M059J (cell line): ENCODE results near the gene TMEM178B. TPM values are rescaled to one million over a fixed set of nuclear protein-coding genes. Genes with fewer than 3 reads are reported as not detected.
"Not testable (repeated sequence)": the region's sequence is repeated elsewhere in the genome, so short reads cannot be mapped to it uniquely, and the experiment has no call there.

Source experiments
- DNase-seq: peaks from one replicate; pipeline ENCODE4 v3.0.0-alpha.2; 2012; ENCODE audit warnings: low read depth
- total RNA-seq: library from RNA; depleted of rRNA; stranded (reverse); fragments of >200 nt; shearing (Covaris generic); gene quantifications from 2 replicates; pipeline ENCODE4 v1.2.3, GENCODE V29; 2014

Gene TMEM178B
- total RNA-seq, 1 experiment from 2014 or later = 1.6 TPM

DNA sequence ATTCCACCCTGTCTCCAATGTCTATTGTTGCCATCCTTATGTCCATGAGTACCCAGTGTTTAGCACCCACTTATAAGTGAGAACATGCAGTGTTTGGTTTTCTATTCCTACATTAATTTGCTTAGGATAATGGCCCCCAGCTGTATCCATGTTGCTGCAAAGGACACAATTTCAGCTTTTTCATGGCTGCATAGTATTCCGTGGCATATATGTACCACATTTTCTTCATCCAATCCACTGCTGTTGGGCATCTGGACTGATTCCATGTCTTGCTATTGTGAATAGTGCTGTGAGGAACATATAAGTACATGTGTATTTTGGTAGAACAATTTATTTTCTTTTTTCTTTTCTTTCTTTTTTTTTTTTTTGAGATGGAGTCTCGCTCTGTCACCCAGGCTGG lies 68.2 kb downstream of the TMEM178B start:
- DNase-seq = no peak

DNA sequence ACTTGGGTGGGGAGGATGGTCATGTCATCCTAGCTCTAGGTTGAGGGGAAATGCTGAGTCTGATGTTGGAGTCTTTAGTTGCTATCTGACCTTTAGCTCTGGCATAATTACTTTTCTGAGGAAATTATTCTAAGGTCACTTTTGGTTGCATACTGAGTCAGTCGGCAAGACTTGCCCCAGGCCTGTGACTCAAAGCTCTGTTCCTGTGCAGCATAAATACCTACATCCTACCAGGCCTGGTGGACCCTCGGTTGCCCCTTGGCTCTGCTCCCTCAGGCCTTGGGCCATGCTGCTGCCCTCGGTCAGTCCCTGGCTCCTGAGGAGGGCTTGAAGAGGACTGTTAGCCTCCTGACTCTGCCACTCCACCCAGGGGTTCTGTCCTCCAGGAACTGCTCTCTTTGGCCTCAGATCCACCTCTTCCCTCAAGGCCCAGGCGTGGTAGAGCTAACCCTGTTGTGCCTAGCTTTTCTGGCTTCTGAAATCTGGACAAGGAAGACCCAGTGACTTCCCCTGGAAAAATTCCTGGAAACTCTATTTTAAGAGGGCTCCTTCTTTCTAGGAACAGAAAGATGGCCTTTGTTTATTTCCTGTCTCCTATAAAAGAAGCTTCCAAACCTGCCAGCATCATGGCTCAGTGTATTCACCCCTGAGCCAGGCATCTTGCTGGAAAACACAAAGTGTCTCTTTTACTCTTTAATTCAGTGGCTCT lies 71.2 kb downstream of the TMEM178B start:
- DNase-seq = peak; percentile 95

DNA sequence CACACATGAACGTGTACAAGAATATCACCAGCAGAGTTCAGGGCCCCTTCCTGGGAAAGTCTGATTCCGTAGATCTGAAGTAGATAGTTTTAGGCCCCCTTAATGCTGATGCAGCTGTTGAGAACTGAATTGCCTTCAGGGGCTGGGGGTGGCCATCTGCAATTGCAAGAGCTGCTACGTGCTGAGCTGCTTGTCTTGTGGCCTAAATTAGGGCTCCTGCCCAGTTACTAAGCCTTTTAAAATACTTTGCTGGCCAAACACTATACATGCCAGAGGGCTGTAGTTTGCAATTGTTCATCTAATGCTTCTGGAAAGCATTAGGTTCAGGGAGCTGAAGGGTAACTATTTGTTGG lies 71.7 kb downstream of the TMEM178B start:
- peak; percentile 73 for DNase-seq

DNA sequence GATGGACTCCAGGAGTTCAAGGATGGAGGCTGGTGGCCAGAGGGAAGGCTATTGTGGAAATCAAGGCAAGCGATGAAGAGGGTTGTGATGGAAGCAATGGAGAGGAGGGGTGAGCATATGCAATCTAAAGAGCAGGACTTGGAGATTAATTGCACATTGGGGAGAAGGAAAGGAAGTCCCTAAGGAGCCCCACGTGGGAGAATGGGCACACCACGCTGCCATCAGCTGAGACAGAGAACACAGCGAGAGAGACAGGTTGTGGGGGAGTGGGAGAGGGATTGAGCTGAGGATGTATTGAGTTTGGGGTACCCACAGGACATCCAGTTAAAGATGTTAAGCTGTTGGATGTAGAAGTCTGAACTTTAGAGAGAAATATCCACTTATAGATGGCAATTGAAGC lies 73.6 kb downstream of the TMEM178B start:
- DNase-seq = no peak

DNA sequence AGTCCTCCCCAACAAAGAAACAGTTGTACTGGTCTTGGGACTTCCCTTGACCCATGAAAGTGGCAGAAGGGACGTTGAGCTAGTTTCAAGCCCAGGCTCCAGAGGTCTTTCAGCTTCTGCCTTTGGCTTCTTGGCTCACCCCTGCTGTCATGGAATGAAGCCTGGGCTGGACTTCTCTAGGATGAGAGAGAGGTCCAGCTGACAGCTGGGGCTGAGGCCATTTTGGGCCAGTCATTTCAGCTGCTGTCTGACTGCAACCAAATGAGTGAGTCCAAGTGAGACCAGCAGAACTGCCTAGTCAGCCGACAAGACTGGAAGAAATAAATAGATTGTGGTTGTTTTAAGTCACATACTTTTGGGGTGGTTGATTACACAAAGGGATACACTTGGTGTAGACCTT lies 76.6 kb downstream of the TMEM178B start:
- no peak for DNase-seq

DNA sequence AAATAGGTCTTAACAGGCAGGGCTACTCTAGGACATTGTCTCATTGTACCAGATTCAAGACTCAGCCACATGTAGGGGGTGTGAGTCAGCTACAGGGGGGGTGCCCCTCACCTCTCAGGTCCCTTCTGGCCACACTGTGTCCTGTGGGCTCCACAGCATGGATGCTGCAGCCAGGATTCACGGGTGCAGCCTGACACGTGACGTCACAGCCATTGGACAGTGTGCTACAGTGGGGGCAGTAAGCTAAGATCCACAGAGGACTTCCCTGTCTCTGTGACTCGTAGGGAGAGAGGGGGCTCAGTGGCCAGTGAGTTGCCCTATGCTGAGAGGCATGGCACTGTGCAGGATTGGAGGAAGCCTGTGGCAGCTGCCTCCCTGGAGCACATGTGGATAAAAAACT lies 77.9 kb downstream of the TMEM178B start:
- peak; percentile 16 for DNase-seq

DNA sequence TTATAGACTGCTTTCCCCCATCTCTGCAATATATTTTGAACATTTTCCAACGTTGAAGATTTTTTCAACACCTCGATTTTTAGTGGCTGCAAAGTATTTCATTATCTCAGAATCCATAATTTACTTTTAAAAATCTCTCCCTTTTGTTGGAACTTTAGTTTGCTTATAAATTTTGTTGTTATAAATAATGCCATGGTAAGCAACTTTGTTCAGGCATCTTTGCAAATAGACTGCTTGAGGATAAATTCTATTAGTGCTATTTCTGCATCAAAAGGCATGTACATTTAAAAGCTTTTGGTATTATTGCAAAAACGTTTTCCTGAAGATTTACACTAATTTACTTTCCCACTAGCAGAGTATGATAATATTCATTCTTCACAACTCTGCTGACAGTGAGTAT lies 79.4 kb downstream of the TMEM178B start:
- DNase-seq = no peak

DNA sequence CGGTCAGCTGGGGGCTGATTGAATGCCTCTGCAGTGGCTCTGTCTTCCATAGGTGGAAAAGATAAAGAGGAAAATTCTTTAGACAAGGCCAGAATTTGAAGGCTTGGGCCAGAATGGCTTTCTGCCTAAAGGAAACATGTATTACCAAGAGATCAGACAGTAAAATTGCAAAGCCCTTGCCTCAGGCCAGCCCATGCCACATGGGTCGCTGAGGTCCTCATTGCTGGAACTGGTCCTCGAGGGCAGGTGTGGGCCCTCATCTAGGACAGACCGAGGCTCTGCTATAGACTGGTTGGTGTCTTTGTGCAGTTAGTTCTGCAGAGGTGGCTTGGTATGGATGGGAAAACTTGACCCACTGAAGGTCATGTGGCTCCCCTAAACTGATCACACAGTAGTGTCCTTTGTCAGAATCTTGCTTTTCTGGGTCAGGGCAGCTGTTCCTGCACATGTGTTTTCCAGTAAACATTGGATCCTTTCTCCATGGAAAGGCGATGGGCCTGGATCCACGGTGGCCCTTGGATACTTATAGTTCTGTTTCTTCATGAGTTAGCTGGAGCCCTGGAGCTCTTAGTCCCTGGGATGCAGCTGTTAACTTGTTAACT lies 80.4 kb downstream of the TMEM178B start:
- DNase-seq = no peak

DNA sequence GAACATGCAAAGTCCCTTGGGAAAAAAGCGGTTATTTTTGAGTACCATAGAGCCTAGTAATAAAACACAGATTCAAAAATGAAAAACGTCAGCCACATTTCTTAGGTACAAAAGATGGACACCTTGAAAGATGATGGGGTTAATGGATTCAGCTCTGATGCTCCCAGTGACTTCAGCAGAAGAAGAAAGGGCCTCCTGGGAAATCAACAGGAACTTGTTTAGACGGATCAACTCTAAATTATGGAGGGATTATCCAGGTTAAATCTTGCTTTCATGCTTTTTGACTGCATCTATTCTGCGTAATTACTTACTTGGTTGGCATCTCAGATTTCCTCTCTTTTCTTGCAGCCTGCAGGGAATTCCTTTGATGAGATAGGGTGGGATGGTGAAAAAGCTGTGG lies 82.5 kb downstream of the TMEM178B start:
- no peak for DNase-seq

DNA sequence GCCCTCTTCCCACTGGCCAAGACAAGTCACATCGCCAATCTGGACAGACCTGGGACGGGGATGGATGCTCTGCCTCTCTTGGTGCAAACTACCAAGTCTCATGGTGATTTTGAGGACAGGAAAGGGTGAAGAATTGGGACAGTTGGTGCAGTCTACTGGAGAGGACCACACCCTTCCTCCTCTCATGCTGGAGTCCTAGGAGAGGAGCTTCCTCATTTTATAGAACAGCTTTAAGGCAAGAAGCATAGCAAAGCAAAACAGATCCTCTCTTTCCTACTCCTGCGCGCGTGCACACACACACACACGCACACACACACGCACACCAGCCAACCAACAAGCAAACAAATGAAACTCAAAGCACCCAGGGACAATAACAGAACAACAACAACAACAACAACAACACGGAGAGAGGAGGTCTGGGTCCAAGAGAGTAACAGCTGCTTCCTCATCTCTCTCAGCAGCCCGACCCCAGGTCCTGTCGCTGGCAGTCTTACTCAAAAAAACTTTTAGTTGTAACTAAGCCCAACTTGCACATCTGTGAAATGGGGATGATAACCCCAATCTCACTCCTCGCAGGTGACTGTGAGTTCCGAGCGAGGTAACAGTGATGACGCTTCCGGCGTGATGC lies 83.4 kb downstream of the TMEM178B start:
- DNase-seq = no peak

DNA sequence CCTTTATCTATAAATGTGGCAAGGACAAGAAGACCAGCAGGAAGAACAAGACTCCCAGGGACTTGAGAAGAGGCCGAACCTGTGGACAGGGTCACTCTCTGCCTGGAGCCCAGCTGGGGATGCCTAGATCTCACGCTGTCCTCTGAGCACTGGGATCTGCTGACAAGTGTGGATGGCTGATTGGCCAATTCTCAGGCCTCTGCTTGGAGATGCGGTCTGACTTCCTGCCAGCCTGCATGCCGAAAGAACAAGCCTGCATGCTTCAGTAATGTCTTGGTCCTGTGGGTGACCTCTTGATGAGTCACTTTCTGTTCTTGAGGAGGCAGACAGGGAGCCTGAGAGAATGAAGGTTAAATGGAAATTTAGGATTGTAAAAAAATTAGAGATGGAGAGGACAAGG lies 84.7 kb downstream of the TMEM178B start:
- peak; percentile 99 for DNase-seq

DNA sequence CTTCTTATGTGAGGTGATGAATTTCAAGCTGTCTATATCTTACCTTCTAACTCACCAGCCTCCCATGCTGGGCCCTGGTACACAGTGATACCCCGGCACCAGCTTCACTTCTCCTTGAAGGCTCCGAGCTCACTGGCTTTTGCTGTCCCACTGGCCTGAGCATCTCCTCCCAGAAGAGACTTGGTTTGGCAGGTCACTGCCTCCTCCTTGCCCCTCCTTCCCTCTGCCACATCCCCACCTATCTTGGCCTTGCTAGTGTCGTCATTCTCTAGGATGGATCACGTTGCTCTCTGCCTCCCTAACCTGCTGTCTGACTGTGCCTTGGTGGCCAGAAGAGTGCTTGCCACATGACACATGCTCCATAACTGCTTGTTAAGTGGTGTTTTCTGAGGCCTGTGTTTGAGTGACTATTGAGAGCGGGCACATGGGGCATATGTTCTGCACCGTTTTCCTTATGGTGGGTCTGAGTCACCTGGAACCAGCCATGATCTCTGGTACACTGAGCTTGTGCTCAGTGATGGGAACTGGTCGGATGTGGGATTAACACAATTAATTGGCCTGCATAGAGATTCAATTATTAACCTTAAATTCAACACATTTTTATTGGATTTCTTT lies 86.5 kb downstream of the TMEM178B start:
- no peak for DNase-seq

DNA sequence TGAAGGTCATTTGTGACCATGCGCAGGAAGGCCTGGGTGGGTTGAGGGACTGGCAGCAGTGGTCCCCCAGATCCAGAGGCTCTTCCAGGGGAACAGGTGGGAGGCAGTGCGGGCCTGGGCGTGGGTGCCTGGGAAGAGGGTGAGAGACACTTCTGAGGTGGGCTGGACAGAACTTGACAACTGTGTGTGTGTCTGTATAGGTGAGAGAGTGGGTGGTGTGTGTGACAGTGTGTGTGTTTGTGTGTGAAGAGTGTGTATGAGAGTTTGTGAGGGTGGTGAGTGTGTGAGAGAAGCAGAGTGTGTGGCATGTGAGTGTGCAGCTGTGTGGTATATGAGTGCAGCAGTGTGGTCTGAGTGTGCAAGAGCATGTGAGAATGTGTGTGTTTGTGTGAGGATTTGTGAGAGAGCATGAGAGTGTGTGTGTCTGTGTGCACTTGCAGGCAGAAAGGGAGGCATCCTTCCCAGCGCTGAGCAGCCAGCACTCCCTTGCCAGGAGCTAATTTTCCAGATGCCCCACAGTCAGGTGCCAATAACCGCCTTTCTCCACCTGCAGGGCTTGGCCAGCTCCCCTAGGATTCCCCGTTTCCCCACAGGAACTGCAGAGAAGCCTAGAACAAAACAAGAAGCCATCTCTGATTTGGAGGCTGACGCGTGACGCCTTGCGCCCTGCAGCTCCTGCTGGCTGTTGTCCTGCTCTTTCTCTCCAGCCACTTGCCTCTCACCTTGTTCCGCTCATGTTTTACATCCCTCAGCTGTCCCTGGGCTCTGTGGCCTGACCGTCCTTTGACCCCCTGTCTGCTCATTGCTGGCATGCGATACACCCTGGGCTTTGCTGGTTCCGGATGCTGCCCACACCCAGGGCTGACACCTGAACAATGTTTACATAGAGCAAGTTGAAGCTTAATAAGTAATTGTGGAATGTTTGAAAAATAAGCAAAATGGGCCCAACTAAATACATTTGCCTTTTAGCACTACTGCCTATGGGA lies 88.0 kb downstream of the TMEM178B start:
- no peak for DNase-seq

DNA sequence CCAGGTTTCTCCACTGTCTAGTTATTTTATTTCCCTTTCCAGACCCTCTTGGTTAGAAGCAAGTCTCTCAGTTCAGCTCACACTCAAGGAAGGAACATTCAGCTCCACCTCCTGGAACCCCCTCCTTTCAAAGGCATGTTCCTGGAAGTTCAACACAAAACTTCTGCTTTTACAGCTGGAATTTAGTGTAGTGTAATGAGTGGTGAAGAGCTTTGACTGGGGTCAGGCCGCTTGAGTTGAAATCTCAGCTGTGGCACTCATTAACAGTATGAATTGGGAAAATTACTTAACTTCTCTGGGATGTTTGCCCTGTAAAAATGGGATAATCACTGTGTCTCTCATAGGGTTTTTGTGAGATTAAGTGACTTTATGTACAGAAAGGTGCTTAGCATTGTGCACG lies 91.7 kb downstream of the TMEM178B start:
- no peak for DNase-seq

DNA sequence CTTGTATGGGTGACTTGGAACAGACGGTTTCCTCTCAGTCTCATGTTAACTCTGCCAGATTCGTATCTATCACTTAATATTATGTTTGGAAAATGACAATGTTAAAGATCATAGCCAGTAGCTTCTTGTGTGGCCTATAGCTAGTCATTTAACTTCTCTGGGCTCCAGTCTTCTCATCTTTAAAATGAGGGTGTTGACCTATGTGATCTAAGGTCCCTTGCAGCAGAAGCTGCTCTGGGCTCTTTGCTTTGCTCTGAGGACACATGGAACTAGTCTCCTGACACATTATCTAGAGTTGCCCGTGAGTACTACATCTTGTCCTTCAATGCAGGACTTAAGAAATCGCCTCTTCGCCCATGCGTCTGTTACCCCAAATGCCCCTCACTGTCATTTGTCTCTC lies 93.1 kb downstream of the TMEM178B start:
- DNase-seq = no peak

DNA sequence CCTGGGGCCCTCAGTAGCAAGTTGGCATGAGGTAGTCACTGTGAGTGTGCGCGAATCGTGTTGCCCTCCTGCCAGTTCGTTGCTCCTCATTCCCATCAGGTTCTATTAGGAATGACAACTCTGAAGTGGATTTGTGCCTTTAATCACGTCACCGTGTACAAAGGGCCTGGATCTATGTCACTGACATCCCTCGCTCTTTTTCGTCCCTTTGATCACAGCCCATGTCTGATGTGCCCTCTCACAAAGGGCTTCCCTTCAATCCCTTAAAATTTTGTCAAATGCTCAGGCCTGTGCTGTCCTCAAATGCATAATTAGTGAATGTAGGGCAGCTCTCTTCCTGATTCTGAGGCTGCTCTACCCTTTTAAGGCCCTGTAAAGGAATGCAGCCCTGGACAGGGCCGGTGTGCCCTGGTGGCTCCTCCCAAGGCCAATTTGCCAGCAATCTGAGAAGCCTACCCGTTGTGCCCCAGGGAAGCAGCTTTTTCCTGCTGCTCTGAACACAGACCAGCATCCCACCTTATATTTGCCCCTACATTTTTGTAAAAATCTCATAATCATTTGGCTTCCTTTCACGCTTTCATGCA lies 93.6 kb downstream of the TMEM178B start:
- no peak for DNase-seq

DNA sequence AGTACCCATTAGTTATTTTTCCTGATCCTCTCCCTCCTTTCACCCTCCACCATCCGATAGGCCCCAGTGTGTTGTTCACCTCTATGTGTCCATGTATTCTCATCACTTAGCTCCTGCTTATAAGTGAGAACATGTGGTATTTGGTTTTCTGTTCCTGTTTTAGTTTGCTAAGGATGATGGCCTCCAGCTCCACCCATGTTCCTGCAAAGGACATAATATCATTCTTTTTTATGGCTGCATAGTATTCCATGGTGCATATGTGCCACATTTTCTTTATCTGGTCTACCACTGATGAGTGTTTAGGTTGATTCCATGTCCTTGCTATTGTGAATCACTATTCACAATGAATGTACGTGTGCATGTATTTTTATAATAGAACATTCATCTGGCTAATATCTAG lies 95.3 kb downstream of the TMEM178B start:
- not testable (repeated sequence) for DNase-seq

DNA sequence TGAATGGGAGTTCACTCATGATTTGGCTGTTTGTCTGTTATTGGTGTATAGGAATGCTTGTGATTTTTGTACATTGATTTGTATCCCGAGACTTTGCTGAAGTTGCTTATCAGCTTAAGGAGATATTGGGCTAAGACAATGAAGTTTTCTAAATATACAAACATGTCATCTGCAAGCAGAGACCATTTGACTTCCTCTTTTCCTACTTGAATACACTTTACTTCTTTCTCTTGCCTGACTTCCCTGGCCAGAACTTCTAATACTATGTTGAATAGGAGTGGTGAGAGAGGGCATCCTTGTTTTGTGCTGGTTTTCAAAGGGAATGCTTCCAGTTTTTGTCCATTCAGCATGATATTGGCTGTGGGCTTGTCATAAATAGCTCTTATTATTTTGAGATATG lies 101.9 kb downstream of the TMEM178B start:
- DNase-seq = not testable (repeated sequence)

DNA sequence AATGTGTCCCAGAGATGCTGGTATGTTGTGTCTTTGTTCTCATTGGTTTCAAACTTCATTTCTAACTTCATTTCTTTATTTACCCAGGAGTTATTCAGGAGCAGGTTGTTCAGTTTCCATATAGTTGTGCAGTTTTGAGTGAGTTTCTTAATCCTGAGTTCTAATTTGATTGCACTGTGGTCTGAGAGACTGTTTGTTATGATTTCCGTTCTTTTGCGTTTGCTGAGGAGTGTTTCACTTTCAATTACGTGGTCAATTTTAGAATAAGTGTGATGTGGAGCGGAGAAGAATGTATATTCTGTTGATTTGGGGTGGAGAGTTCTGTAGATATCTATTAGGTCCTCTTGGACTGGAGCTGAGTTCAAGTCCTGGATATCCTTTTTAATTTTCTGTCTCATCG lies 103.3 kb downstream of the TMEM178B start:
- not testable (repeated sequence) for DNase-seq

DNA sequence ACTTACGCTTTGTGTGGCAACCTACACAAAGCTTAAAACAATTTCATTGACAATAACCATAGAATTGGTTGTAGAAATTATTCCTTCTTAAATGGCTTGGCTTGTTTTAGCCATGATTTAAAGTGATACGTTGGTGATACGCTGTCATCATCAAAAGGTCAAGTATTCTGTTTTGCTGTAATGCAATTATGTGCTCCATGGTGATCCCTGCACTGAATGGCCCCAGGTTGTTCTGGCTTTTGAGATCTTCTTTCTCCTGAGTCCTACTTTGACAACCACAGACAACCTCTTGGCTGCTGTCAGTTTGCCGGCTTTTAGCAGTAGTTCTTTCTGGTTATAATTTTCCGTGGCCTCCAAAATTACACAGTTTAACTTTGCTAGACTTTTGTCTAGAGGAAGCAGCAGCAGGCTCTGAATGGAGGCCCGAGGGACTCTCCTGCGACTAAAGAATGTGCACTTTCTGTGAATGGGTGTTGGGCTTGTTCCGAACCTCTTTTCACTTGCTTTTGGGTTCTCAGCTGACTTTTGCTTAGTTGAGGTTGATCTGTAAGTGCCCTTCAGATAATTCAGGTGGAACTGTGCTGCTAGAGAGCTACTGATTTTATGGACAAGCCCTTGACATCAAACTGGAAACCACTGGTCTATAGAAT lies 104.7 kb downstream of the TMEM178B start:
- no peak for DNase-seq

DNA sequence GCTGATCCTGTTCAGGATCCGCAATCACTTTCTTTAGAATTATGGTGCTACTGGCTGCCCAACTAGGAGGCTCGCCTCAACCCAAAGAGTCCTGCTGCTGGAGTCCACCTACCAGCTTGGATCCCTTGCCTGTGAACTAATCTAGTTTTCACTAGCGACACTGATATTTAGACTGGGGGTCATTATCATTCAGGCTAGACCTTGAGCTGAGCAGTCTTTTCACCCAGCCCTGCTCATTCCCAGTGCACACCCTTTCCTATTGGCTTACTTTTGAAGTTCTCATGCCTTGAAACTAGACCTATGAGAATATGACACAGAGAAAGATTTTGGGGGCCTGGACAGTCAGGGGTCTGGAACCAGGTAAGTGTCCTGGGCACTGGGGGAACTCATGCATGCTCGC lies 107.9 kb downstream of the TMEM178B start:
- no peak for DNase-seq
